ENCODE measurements around the gene NTSR1. TPM values are rescaled to one million over a fixed set of nuclear protein-coding genes. Genes with fewer than 3 reads are reported as not detected.

The NTSR1 gene
- polyA plus RNA-seq, 4 donors: 0.34 to 1.2 TPM; not detected in 2

GRCh38 chr20:62694106-62694505 lies 14.5 kb upstream of the NTSR1 start:
- H3K4me3 ChIP-seq (ENCODE audit: low read depth in 1 of 3, low read length in 3 of 3): no peak overlapping the region
- no peak overlapping the region for H3K27ac ChIP-seq (ENCODE audit: low read depth in 1 of 3, low read length in 2 of 3)
- DNase-seq (no peak), FAIRE-seq (no peak)
- H3K4me1 ChIP-seq (ENCODE audit: control insufficient read depth in 3 of 3, insufficient read depth in 2 of 3, low read depth in 1 of 3, low read length in 2 of 3): no peaks in the 10 kb centered on the region
- no peaks in the 10 kb centered on the region for H3K36me3 ChIP-seq (ENCODE audit: control insufficient read depth in 3 of 3, insufficient read depth in 2 of 3, low read depth in 1 of 3, low read length in 3 of 3)
- WGBS, 3 donors: 68 to 84% (median 69%) methylated on average over 10 of the region's 10 CpGs
- H3K9me3 ChIP-seq (ENCODE audit: control insufficient read depth in 2 of 2, insufficient read depth in 1 of 2, low read depth in 1 of 2, low read length in 1 of 2): no peaks in the 10 kb centered on the region
- H3K27me3 ChIP-seq (ENCODE audit: control insufficient read depth in 3 of 3, insufficient read depth in 3 of 3, low read length in 3 of 3): no peaks in the 10 kb centered on the region

GRCh38 chr20:62694868-62695267 lies 13.8 kb upstream of the NTSR1 start:
- Histone ChIP-seq H3K27ac (ENCODE audit: low read depth in 1 of 3, low read length in 2 of 3) (no peak overlapping the region), H3K27me3 (ENCODE audit: control insufficient read depth in 3 of 3, insufficient read depth in 3 of 3, low read length in 3 of 3) (no peaks in the 10 kb centered on the region), H3K9me3 (ENCODE audit: control insufficient read depth in 2 of 2, insufficient read depth in 1 of 2, low read depth in 1 of 2, low read length in 1 of 2) (no peaks in the 10 kb centered on the region), H3K4me1 (ENCODE audit: control insufficient read depth in 3 of 3, insufficient read depth in 2 of 3, low read depth in 1 of 3, low read length in 2 of 3) (no peaks in the 10 kb centered on the region), H3K4me3 (ENCODE audit: low read depth in 1 of 3, low read length in 3 of 3) (no peak overlapping the region), H3K36me3 (ENCODE audit: control insufficient read depth in 3 of 3, insufficient read depth in 2 of 3, low read depth in 1 of 3, low read length in 3 of 3) (no peaks in the 10 kb centered on the region)
- WGBS, 3 donors: 24 to 58% (median 32%) methylated on average over 15 of the region's 15 CpGs
- FAIRE-seq (no peak), DNase-seq (peak in 1 of 2 donors; percentile 24)

GRCh38 chr20:62695448-62696414 lies 12.9 kb upstream of the NTSR1 start:
- no peak for FAIRE-seq
- WGBS, 3 donors: 86 to 87% (median 86%) methylated on average over 32 of the region's 32 CpGs
- H3K9me3 ChIP-seq (ENCODE audit: control insufficient read depth in 2 of 2, insufficient read depth in 1 of 2, low read depth in 1 of 2, low read length in 1 of 2): no peaks in the 10 kb centered on the region

DNA sequence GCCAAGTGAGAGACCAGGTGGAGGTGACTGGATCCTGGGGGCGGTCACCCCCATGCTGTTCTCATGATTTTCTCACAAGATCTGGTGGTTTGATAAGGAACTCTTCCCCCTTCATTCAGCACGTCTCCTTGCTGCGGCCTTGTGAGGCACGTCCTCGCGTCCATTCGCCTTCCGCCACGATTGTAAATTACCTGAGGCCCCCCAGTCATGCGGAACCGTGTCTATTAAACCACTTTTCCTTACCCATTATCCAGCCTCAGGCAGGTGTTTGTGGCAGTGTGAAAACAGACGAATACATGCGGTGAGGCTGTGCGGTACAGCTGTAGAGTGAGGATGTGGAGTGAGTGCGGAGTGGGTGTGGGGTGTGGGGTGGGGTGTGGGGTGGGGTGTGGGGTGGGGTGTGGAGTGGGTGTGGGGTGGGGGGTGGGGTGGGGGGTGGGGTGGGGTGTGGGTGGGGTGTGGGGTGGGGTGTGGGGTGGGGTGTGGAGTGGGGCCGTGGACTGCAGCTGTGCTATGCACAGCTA lies 12.1 kb upstream of the NTSR1 start:
- Histone ChIP-seq H3K9me3 (ENCODE audit: control insufficient read depth in 2 of 2, insufficient read depth in 1 of 2, low read depth in 1 of 2, low read length in 1 of 2) (no peaks in the 10 kb centered on the region), H3K27me3 (ENCODE audit: control insufficient read depth in 3 of 3, insufficient read depth in 3 of 3, low read length in 3 of 3) (no peaks in the 10 kb centered on the region)
- FAIRE-seq: no peak

More at GRCh38 chr20:62695448-62696414, 12.9 kb upstream of the NTSR1 start:
- no peaks in the 10 kb centered on the region for H3K4me1 ChIP-seq (ENCODE audit: control insufficient read depth in 3 of 3, insufficient read depth in 2 of 3, low read depth in 1 of 3, low read length in 2 of 3)
- no peaks in the 10 kb centered on the region for H3K36me3 ChIP-seq (ENCODE audit: control insufficient read depth in 3 of 3, insufficient read depth in 2 of 3, low read depth in 1 of 3, low read length in 3 of 3)
- no peak for DNase-seq
- no peak overlapping the region for H3K4me3 ChIP-seq (ENCODE audit: low read depth in 1 of 3, low read length in 3 of 3)
- H3K27ac ChIP-seq (ENCODE audit: low read depth in 1 of 3, low read length in 2 of 3): no peak overlapping the region
- H3K27me3 ChIP-seq (ENCODE audit: control insufficient read depth in 3 of 3, insufficient read depth in 3 of 3, low read length in 3 of 3): no peaks in the 10 kb centered on the region

DNA sequence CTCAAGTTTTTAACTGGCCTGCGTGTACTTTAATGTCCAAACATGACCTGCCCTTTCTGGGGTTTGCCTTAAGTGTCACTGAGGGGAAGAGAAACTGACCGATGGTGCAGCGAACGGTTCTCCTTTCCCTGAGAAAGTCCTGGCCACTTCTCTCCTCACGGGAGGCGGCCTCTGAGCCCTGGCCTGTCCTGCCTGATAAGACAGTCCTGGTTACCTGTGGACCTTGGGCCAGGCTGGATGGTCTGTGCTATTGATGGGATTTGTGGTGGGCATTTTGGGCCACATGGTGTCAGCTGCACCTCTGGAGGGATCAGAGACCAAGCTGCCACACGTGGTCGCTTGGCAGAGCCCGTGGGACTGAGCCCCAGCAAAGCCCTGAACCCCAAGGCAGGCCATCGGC lies 11.6 kb upstream of the NTSR1 start:
- no peak overlapping the region for H3K27ac ChIP-seq (ENCODE audit: low read depth in 1 of 3, low read length in 2 of 3)
- no peaks in the 10 kb centered on the region for H3K4me1 ChIP-seq (ENCODE audit: control insufficient read depth in 3 of 3, insufficient read depth in 2 of 3, low read depth in 1 of 3, low read length in 2 of 3)
- 77 to 91% (median 82%) methylated on average over 9 to 10 of the region's 10 CpGs for WGBS, 3 donors
- H3K4me3 ChIP-seq (ENCODE audit: low read depth in 1 of 3, low read length in 3 of 3): no peak overlapping the region
- no peak for FAIRE-seq
- no peaks in the 10 kb centered on the region for H3K9me3 ChIP-seq (ENCODE audit: control insufficient read depth in 2 of 2, insufficient read depth in 1 of 2, low read depth in 1 of 2, low read length in 1 of 2)
- DNase-seq: no peak
- no peaks in the 10 kb centered on the region for H3K36me3 ChIP-seq (ENCODE audit: control insufficient read depth in 3 of 3, insufficient read depth in 2 of 3, low read depth in 1 of 3, low read length in 3 of 3)
- no peaks in the 10 kb centered on the region for H3K27me3 ChIP-seq (ENCODE audit: control insufficient read depth in 3 of 3, insufficient read depth in 3 of 3, low read length in 3 of 3)

More for the DNA sequence above, 12.1 kb upstream of the NTSR1 start:
- no peak for DNase-seq
- H3K36me3 ChIP-seq (ENCODE audit: control insufficient read depth in 3 of 3, insufficient read depth in 2 of 3, low read depth in 1 of 3, low read length in 3 of 3): no peaks in the 10 kb centered on the region
- no peak overlapping the region for H3K27ac ChIP-seq (ENCODE audit: low read depth in 1 of 3, low read length in 2 of 3)
- WGBS, 3 donors: 74 to 81% (median 74%) methylated on average over 15 to 16 of the region's 16 CpGs
- no peak overlapping the region for H3K4me3 ChIP-seq (ENCODE audit: low read depth in 1 of 3, low read length in 3 of 3)
- H3K4me1 ChIP-seq (ENCODE audit: control insufficient read depth in 3 of 3, insufficient read depth in 2 of 3, low read depth in 1 of 3, low read length in 2 of 3): no peaks in the 10 kb centered on the region

- DNase-seq: no peak
- no peak for FAIRE-seq
- Histone ChIP-seq H3K27me3 (ENCODE audit: control insufficient read depth in 3 of 3, insufficient read depth in 3 of 3, low read length in 3 of 3) (no peaks in the 10 kb centered on the region), H3K27ac (ENCODE audit: low read depth in 1 of 3, low read length in 2 of 3) (no peak overlapping the region), H3K4me3 (ENCODE audit: low read depth in 1 of 3, low read length in 3 of 3) (no peak overlapping the region), H3K9me3 (ENCODE audit: control insufficient read depth in 2 of 2, insufficient read depth in 1 of 2, low read depth in 1 of 2, low read length in 1 of 2) (no peaks in the 10 kb centered on the region), H3K4me1 (ENCODE audit: control insufficient read depth in 3 of 3, insufficient read depth in 2 of 3, low read depth in 1 of 3, low read length in 2 of 3) (no peaks in the 10 kb centered on the region), H3K36me3 (ENCODE audit: control insufficient read depth in 3 of 3, insufficient read depth in 2 of 3, low read depth in 1 of 3, low read length in 3 of 3) (no peaks in the 10 kb centered on the region)
- WGBS, 3 donors: 61 to 73% (median 67%) methylated on average over 11 of the region's 11 CpGs
Measured at GRCh38 chr20:62697468-62697912, 11.1 kb upstream of the NTSR1 start.

- no peak for DNase-seq
- Histone ChIP-seq H3K4me3 (ENCODE audit: low read depth in 1 of 3, low read length in 3 of 3) (no peak overlapping the region), H3K4me1 (ENCODE audit: control insufficient read depth in 3 of 3, insufficient read depth in 2 of 3, low read depth in 1 of 3, low read length in 2 of 3) (no peaks in the 10 kb centered on the region), H3K27me3 (ENCODE audit: control insufficient read depth in 3 of 3, insufficient read depth in 3 of 3, low read length in 3 of 3) (no peaks in the 10 kb centered on the region), H3K36me3 (ENCODE audit: control insufficient read depth in 3 of 3, insufficient read depth in 2 of 3, low read depth in 1 of 3, low read length in 3 of 3) (no peaks in the 10 kb centered on the region), H3K9me3 (ENCODE audit: control insufficient read depth in 2 of 2, insufficient read depth in 1 of 2, low read depth in 1 of 2, low read length in 1 of 2) (no peaks in the 10 kb centered on the region), H3K27ac (ENCODE audit: low read depth in 1 of 3, low read length in 2 of 3) (no peak overlapping the region)
- WGBS, 3 donors: 89 to 93% (median 91%) methylated on average over 14 of the region's 14 CpGs
- no peak for FAIRE-seq
Measured at GRCh38 chr20:62698231-62698630, 10.4 kb upstream of the NTSR1 start.

DNA sequence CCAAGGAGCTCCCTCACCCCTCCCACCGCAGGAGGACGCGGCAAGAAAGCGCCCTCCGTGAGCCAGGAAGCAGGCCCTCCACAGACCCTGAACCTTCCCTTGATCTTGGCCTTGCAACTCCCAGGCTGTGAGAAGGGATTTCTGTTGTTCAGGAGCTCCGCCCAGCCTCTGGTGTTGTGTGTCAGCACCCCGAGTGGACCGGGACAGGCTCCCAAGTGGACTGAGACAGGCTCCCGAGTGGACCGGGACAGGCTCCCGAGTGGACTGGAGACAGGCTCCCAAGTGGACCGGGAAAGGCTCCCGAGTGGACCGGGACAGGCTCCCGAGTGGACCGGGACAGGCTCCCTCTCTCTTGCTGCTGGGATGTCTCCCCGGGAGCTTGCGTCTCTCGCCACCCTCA lies 9.3 kb upstream of the NTSR1 start:
- Histone ChIP-seq H3K9me3 (ENCODE audit: control insufficient read depth in 2 of 2, insufficient read depth in 1 of 2, low read depth in 1 of 2, low read length in 1 of 2) (no peaks in the 10 kb centered on the region), H3K36me3 (ENCODE audit: control insufficient read depth in 3 of 3, insufficient read depth in 2 of 3, low read depth in 1 of 3, low read length in 3 of 3) (no peaks in the 10 kb centered on the region), H3K4me3 (ENCODE audit: low read depth in 1 of 3, low read length in 3 of 3) (no peak overlapping the region), H3K4me1 (ENCODE audit: control insufficient read depth in 3 of 3, insufficient read depth in 2 of 3, low read depth in 1 of 3, low read length in 2 of 3) (peaks cover 0 to 4% (median 0%) of the 10 kb centered on the region in 3 donors), H3K27me3 (ENCODE audit: control insufficient read depth in 3 of 3, insufficient read depth in 3 of 3, low read length in 3 of 3) (peaks cover 0 to 3% (median 0%) of the 10 kb centered on the region in 3 donors), H3K27ac (ENCODE audit: low read depth in 1 of 3, low read length in 2 of 3) (no peak overlapping the region)
- FAIRE-seq: no peak
- WGBS, 3 donors: 89 to 91% (median 90%) methylated on average over 15 to 19 of the region's 19 CpGs
- no peak for DNase-seq
